ENCODE data around the gene DOCK11.
"Not testable (repeated sequence)": the region's sequence is repeated elsewhere in the genome, so short reads cannot be mapped to it uniquely, and the experiment has no call there.

Gene DOCK11

DNA sequence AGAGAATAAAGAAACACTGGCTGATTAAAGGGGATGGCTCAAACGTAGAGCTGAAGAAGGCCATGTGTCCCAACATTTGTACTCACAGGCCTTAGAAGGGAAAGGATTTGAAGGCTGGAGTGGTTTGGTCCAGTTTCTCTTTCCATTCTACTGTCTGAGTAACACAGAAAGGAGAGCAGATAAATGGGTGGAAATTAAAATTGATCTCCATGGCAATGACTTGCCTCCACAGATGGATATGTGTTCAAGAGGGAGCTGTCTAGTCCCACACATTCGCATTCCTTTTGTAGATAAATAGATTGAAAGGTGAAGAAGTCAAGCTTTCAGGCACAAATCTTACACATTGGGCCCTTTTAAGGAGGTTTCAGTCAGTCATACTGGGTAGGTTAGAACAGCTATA, 74.6 kb downstream of the DOCK11 start:
- no peak for DNase-seq (ENCODE audit: low read depth in 2 of 2)

DNA sequence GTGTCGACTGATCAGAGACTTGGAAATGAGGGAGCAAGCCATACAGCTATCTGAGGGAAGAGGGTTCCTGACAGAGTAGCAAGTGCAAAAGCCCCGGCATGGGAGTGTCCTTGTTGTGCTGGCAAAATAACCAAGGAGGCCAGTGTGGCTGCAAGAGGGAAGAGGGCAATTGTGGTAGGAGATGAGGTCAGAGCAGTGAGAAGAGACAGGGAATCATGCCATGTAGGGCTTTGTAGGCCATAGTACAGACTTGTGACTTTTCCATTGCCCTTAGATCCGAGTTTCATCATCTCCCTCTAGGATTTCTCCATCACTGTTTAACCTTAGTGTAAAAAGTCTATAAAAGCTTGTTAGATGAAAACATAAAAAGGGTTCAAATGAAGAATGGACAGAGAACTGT, 76.2 kb downstream of the DOCK11 start:
- no peak for DNase-seq (ENCODE audit: low read depth in 2 of 2)

- no peak for DNase-seq (ENCODE audit: low read depth in 2 of 2)
These were observed 79.1 kb downstream of the DOCK11 start for GRCh38 chrX:118574666-118575065.

- no peak for DNase-seq (ENCODE audit: low read depth in 2 of 2)
These were observed 81.4 kb downstream of the DOCK11 start for GRCh38 chrX:118577041-118577440.

GRCh38 chrX:118579417-118579816, 83.8 kb downstream of the DOCK11 start:
- DNase-seq (ENCODE audit: low read depth in 2 of 2), result no peak

DNA sequence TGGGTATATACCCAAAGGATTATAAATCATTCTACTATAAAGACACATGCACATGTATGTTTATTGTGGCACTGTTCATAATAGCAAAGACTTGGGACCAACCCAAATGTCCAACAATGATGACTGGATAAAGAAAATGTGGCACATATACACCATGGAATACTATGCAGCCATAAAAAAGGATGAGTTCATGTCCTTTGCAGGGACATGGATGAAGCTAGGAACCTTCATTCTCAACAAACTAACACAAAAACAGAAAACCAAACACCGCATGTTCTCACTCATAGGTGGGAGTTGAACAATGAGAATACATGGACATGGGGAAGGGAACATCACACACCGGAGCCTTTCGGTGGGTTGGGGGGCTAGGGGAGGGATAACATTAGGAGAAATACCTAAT, 87.3 kb downstream of the DOCK11 start:
- DNase-seq (ENCODE audit: low read depth in 2 of 2), result not testable (repeated sequence)

DNA sequence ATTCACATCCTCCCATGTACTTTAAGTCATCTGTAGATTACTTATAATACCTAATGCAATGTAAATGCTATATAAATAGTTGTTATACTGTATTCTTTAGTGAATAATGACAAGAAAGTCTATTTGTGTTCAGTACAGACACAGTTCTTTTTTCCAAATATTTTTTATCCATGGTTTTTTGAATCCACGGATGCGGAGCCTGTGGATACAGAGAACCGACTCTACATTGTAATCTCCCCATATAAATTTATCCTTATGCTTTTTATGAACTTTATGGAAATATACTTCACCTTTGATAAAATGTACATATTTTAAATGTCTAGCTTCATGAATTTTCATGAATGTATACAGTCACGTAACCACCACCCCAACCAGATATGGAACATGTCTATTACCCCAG, 88.2 kb downstream of the DOCK11 start:
- no peak for DNase-seq (ENCODE audit: low read depth in 2 of 2)

DNA sequence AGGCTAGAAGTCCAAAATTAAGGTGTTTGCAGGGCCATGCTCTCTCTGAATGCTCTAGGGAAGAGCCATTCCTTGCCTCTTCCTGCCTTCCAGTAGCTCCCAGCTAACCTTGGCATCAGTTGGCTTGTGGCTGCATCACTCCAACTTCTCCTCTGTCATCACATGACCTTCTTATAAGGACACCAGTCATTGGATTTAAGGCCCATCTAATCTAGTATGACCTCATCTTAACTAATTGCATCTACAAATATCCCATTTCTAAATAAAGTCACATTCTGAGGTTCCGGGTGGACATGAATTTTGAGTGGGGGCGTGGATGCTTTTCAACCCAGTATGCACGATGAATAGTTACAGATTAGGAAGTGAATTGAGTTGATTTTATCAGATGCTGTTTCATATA, 89.7 kb downstream of the DOCK11 start:
- DNase-seq (ENCODE audit: low read depth in 2 of 2), result no peak

GRCh38 chrX:118586206-118586605, 90.6 kb downstream of the DOCK11 start:
- DNase-seq (ENCODE audit: low read depth in 2 of 2), result not testable (repeated sequence)

DNA sequence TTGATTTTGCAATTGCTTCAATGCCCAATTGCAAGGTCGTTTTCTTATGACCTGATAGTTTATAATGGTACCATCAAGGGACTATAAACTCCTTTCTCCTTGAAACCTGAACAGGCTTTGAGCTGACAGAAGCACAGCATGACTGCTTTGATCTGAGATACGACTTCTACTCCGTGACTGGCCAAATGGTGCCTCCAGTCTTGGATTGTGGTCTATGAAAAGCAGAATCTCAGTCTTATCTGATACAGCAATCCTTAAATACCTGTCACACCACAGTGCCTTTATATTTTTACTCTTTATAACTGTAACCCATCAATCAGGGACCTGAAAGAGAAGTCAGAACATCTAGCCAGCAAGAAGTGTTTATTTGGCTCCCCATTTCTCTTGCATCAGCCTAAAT, 93.1 kb downstream of the DOCK11 start:
- DNase-seq (ENCODE audit: low read depth in 2 of 2), result no peak

DNA sequence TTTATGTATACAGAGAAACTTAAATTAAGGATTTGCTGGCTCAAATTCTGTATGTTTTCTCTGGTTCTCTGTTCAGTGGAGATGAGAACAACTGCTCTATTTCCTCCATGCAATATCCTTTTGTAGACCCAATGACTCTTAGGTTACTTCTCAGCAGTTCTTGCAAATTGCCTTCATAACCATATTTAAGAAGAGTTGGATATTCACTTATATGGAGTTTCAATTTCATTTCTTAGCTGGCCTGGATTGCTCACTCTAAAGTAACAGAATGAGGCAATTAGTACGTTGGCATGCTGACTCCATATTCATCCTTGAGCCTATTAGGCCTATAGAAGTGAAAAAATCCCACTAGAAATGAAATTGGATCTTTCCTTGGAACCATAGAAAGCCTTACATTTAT, 93.6 kb downstream of the DOCK11 start:
- no peak for DNase-seq (ENCODE audit: low read depth in 2 of 2)

GRCh38 chrX:118593407-118593806, 97.8 kb downstream of the DOCK11 start:
- DNase-seq (ENCODE audit: low read depth in 2 of 2), result no peak

GRCh38 chrX:118594697-118595420, 99.2 kb downstream of the DOCK11 start:
- DNase-seq (ENCODE audit: low read depth in 2 of 2), result no peak

GRCh38 chrX:118595501-118596042, 100.0 kb downstream of the DOCK11 start:
- no peak for DNase-seq (ENCODE audit: low read depth in 2 of 2)

- no peak for DNase-seq (ENCODE audit: low read depth in 2 of 2)
These were observed 100.8 kb downstream of the DOCK11 start for GRCh38 chrX:118596390-118596789.

DNA sequence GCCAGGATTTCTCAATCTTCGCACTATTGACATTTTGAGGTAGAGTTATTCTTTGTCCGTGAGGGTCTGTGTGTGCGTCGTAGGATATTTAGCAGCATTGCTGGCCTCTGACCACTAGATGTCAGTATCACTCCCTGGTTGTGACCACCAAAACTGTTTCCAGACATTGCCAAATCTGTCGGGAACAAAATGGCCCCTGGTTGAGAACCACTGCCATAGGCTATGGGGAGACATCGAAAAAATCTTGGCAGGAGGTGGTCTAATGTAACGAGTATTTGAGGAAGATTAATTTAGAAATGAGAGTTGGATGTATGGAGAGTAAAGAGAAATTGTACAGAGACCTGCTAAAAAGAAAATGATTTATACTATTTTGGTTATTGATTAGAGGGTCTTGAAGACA, 108.4 kb downstream of the DOCK11 start:
- peak; percentile 24 to 25 for DNase-seq (ENCODE audit: low read depth in 2 of 2)

DNA sequence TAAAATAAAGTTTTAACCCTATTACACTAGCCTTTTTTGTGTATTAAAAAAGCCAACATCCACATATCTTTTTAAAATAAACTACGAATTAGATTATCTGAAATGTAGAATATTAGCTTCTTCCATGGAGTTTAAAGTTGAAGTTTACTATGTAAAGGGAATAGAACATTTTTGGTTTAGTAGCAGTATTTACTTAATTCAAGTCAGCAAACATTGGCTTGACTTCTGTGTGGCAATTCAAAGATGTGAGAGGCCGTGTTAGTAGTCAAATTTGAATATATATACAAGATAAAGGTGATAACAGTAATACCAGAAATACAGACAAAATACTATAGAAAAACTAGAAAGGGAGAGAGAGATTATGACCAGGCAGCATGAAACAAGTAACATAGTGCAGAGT, 116.7 kb downstream of the DOCK11 start:
- DNase-seq (ENCODE audit: low read depth in 2 of 2), result no peak

DNA sequence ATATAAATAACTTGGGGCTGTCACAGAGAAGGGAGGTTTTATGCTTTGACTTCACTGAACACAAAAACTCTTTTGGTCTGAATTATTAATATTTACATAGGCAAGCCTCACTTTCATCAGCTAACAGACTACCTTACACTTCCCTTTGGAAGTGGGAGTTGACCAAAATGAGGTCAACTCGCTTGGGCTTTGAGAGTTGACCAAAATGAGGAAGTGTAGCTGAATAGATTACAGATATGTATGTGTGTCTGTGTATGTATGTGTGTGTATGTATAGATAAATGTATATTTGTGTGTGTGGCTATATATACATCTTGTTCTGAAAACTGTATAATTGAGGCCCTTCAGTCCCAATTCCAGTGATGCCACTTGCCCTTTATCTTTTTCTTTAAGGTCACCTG, 118.5 kb downstream of the DOCK11 start:
- DNase-seq (ENCODE audit: low read depth in 2 of 2), result no peak

- DNase-seq (ENCODE audit: low read depth in 2 of 2), result no peak
These were observed 119.5 kb downstream of the DOCK11 start for GRCh38 chrX:118615141-118615540.

DNA sequence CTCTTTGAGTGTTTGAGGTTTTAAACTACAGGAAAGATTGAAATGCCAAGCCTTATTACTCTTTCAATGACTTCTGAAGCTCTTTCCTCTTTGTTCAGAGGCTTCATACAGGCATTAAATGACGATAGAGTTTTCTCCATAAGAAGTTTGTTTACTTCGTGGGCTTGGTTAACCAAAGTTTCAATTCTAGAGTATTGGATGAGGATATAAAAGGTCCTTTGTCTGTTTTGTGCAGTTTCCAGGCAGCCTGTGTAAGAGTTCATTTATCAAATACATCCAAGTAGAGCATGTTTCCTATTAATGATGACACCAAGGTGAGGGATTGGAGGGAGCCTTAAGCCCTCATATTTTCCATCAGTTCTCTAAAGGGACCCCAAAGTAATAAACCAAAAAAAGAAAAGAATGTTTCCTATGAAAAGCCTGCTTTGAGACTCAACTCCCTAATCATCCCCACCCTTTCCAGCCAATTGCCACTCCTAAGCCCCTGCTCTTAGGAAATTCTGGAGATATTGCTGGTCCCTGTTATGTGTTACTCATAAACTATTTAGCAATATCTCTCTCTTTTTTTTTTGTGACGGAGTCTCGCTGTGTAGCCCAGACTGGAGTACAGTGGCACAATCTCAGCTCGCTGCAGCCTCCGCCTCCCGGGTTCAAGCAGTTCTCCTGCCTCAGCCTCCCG, 125.6 kb downstream of the DOCK11 start:
- DNase-seq (ENCODE audit: low read depth in 2 of 2), result no peak

GRCh38 chrX:118623062-118623461, 127.4 kb downstream of the DOCK11 start:
- no peak for DNase-seq (ENCODE audit: low read depth in 2 of 2)

GRCh38 chrX:118626346-118626745, 130.7 kb downstream of the DOCK11 start:
- no peak for DNase-seq (ENCODE audit: low read depth in 2 of 2)

- no peak for DNase-seq (ENCODE audit: low read depth in 2 of 2)
These were observed 131.6 kb downstream of the DOCK11 start for GRCh38 chrX:118627084-118627758.

All from fibroblast of skin of left quadriceps (primary cell).